NOMO-1 treated with dmso at 0.1 percent for 144 hours (cell line): ENCODE measurements around the gene REST.
A peak's percentile ranks its signal among the peaks of the same experiment; 100 is the strongest.
"Not testable (repeated sequence)": the region's sequence is repeated elsewhere in the genome, so short reads cannot be mapped to it uniquely, and the experiment has no call there.

Experiments
- DNase-seq: peaks from one replicate; lab custom pipeline; 2025; ENCODE audit not compliant: unreplicated experiment; lab: John Stamatoyannopoulos, UW

The REST gene

GRCh38 chr4:56907489-56908205 is at the start of gene REST:
TSS of gene REST (plus strand) at chr4:56907900. CDS start at chr4:56910639, 2,739 bp downstream.
- DNase-seq: peak; percentile 42

DNA sequence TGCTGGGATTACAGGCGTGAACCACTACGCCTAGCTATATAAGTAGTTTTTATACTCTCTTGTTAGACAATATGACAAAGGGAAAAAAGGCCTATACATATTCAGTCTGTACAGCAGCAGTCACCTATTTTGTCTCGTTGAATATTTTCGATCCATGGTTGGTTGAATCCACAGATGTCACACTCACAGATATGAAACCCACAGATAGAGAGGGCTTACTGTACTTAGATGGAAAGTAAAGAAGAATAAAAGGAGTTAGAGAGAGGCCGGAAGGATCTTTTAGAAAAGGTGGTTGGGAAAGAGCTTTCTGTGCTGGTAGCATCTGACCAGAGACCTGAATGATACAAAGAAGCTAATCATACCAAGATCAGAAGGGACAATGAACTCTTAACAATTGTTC is 47.9 kb upstream of the REST start:
- no peak for DNase-seq

GRCh38 chr4:56860781-56861180 is 46.9 kb upstream of the REST start:
- DNase-seq: no peak

DNA sequence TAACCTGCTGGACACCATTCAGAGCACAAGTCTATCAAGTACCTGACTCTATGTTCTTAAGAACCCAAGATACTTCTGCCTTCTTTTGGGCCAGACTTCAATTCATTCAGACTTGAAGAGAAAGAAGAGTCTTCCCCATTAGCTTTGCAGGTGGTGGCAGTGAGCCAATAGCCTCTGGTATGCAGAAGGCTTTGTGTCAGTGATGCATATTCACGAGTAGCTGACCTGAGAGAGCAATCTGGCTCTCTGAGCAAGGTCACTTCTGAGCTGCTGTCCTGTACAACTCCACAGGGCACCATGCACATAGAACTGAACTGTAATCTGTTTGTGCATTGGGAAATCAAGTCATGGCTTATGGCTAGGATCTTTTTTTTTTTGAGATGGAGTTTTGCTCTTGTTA is 46.3 kb upstream of the REST start:
- DNase-seq: no peak

DNA sequence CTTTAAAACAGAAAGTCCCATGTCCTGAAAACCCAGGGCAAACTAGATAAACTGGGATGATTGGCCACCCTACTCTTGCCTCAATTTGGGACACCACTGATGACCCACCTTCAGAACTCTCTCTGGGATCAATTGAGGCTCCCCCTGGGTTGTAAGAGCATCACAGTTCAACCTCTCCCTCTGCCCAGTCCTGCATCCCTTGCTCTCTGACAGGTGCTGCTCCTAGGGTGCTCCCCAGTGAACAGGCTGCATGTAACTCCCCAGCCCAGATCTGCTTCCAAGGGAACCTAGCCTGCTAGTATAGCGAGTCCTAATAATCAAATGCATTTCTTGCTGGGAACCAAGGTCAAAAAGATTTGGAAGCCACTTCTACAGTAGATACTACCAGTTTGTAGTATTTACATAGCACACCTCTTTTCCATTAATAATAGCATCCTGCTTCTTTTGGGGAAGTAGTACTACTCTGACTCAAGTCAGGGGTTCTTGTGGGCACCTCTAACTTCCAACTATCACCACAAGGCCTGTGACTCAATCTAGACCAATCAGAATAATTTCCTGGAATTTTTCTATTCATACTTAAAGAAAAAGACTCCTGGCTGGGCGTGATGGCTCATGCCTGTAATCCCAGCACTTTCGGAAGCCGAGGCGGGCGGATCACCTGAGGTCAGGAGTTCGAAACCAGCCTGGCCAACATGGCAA is 44.1 kb upstream of the REST start:
- peak; percentile 87 for DNase-seq

- no peak for DNase-seq
These were observed 36.8 kb upstream of the REST start for GRCh38 chr4:56870946-56871345.

DNA sequence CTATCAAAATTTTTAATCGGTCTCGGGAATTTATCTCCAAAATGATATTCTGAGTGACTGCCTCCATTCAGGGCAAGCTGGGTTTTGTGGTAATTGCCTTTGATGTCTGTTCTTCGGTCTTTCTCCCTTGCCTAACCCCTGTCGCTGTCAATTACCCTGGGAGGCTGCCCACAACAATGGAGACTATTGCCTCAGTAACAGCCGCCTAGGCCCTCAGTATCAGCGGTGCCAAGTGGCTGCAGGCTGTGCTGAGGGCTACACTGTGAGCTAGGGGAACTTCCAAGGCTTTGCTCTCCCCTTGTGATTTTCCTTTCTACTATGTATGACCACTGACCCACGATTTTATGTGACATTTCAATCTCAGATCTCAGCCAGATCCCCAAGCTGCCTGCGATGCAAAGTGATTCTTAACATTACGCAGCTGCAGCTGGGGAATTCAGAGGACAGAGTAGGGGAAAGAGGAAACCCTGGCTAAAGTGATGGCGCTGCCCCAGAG is 36.3 kb upstream of the REST start:
- DNase-seq: no peak

GRCh38 chr4:56874166-56874565 is 33.5 kb upstream of the REST start:
- DNase-seq: no peak

DNA sequence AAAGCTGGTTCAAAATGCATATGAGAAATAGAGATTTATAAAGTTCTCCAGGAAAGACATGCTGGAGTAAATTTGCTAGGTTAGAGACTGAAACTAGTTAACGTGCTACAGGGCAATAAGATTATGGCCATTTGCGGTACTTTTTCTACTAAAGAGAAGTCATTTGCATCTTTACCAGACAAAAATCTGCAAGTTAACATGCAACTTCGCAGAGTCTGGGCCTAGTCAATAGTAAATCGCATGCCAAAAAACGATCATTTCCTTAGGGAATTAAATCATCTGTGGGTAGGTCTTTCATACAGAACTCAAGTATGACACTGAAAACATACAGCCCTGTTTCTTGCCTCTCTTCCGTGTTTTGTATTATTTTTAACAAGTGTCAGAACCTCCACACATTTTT is 32.8 kb upstream of the REST start:
- no peak for DNase-seq

DNA sequence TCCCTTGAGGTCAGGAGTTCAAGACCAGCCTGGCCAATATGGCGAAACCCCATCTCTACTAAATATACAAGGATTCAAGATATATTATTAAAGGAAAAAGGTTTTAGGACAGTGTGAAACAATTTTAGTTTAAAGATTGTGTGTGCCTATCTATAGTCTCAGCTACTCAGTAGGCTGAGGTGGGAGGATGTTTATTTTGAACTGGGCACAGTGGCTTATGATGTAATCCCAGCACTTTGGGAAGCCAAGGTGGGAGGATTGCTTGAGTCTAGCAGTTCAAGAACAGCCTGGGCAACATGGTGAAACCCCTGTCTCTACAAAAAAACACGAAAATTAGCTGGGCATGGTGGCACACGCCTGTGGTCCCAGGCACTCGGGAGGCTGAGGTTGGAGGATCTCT is 31.4 kb upstream of the REST start:
- no peak for DNase-seq

GRCh38 chr4:56879996-56880395 is 27.7 kb upstream of the REST start:
- no peak for DNase-seq

- DNase-seq: no peak
These were observed 27.1 kb upstream of the REST start for GRCh38 chr4:56880572-56880971.

GRCh38 chr4:56884511-56884910 is 23.2 kb upstream of the REST start:
- not testable (repeated sequence) for DNase-seq

- DNase-seq: no peak
These were observed 15.0 kb upstream of the REST start for GRCh38 chr4:56892691-56893090.

DNA sequence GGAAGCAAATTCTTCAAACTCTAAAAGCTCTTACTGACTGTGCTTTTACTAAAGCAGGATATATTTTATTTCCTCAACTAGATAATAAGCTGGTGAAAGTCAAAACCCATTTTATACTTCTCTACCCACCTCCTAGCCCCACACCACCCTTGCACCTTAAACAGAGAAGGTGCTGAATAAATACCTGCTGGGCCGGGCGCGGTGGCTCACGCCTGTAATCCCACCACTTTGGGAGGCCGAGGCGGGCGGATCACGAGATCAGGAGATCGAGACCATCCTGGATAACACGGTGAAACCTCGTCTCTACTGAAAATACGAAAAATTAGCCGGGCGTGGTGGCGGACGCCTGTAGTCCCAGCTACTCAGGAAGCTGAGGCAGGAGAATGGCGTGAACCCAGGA is 9.9 kb upstream of the REST start:
- not testable (repeated sequence) for DNase-seq

DNA sequence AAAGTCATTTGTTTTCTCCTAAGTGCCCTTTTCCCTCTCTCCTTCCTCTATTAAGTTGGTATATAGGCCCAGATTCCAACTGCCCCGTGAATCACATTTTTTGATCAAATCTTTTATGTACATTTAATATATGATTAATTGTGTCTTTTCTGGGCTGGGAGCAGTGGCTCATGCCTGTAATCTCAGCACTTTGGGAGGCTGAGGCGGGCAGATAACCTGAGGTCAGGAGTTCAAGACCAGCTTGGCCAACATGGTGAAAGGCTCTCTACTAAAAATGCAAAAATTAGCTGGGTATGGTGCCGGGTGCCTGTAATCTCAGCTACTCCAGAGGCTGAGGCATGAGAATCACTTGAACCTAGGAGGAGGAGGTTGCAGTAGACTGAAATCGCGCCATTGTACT is 7.5 kb upstream of the REST start:
- DNase-seq: not testable (repeated sequence)

DNA sequence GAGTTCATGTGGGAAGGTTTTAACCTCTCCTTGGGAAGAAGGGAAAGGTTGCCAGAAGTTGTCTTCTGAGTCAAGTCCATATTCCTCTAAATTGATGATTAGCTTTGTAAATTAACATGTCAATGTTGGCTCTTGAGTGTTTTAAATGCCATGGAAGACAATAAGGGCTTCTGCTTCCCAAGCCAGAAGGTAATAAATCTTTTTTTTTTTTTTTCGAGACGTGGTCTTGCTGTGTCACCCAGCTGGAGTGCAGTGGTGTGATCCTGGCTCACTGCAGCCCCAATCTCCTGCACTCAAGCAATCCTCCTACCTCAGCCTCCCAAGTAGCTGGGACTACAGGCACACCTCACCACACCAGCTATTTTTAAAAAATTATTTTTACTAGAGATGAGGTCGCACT is 5.0 kb upstream of the REST start:
- DNase-seq: no peak

GRCh38 chr4:56905796-56906195 is 1.9 kb upstream of the REST start:
- no peak for DNase-seq

GRCh38 chr4:56906489-56907393 is 959 bp upstream of the REST start:
- no peak for DNase-seq

GRCh38 chr4:56908206-56909085 is 746 bp downstream of the REST start:
- DNase-seq: peak; percentile 59
